Cardiac septum (tissue), 1 donor: ENCODE data around the gene ARF6. TPM values are rescaled to one million over a fixed set of nuclear protein-coding genes. Genes with fewer than 3 reads are reported as not detected.
"Not testable (repeated sequence)": the region's sequence is repeated elsewhere in the genome, so short reads cannot be mapped to it uniquely, and the experiment has no call there.

Source experiments
- DNase-seq: peaks from one replicate; pipeline ENCODE4 v3.0.0-alpha.2; 2020; ENCODE audit warnings: low spot score
- intact Hi-C: fragments of 100-400 bp; cut with DNase I; formaldehyde crosslinking; loops from one replicate; pipeline ENCODE4 v1.14.0; 2022
- total RNA-seq: library from RNA; stranded (reverse); fragmentation: NEBNext Ultra II Directional; extraction: Animal tissue kit (Norgen Biotek cat#: 25700); gene quantifications from one replicate; pipeline ENCODE4 v1.2.1, GENCODE V29; 2021
- donor health status: DM: no; HTN: no; CAD: no.

Gene ARF6
- total RNA-seq, 1 donor from 2014 or later = 33.2 TPM

DNA sequence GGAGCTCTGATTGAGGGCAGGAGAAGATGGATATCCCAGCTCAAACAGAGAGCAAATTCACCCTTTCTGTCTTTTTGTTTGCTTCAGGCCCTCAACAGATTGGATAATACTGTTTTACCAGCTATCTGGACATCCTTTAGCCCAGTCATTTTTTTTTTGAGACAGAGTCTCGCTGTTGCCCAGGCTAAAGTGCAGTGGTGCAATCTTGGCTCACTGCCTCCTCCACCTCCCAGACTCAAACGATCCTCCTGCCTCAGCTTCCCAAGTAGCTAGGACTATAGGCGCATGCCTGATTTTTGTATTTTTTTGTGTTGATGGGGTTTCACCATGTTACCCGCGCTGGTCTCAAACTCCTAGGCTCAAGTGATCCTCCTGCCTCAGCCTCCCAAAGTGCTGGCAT lies 40.8 kb downstream of the ARF6 start:
- DNase-seq = no peak
- intact Hi-C loops = no loop called here

DNA sequence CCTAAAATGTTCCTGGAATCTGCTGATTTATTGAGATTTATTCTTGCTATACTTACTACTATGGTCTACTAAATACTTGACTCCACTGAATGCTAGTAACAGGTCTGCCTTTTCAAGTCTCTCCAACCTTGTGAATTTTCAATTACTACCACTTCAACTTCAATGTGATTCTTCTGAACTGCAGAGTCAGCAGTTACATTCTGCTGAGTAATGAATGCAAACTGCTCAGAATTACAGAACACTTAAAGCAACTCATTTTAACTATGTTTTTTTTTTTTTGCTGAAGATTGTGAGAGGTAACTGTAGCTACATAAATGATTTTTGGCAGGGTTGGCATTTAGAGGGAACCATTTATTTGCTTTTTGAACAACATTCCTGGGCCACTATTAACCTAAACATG lies 41.8 kb downstream of the ARF6 start:
- intact Hi-C loops = no loop called here
- DNase-seq = no peak

DNA sequence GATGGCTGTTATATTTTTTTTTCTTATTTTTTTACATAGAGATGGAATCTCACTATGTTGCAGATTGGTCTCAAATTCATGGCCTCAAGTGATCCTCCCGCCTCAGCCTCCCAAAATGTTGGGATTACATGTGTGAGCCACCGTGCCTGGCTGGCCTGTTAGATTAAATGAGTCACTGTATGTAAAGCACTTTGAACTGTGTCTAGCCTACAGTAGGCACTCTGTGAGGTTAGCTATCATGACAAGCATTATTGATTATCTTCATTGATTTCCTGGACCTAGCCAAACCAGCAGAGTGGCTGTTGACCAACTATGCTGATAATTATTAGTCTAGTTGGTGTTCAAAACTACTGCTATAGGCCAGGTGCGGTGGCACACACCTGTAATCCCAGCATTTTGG lies 42.6 kb downstream of the ARF6 start:
- intact Hi-C loops = no loop called here
- no peak for DNase-seq

DNA sequence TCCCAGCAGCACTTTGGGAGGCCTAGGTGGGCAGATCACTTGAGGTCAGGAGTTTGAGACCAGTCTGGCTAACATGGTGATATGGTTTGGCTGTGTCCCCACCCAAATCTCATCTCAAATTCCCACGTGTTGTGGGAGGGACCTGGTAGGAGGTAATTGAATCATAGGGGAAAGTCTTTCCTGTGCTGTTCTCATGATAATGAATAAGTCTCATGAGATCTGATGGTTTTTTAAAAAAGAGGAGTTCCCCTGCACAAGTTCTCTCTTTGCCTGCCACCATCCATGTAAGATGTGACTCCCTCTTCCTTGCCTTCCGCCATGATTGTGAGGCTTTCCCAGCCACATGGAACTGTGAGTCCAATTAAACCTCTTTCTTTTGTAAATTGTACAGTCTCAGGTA lies 43.4 kb downstream of the ARF6 start:
- intact Hi-C loops, DNase-seq: not testable (repeated sequence)

DNA sequence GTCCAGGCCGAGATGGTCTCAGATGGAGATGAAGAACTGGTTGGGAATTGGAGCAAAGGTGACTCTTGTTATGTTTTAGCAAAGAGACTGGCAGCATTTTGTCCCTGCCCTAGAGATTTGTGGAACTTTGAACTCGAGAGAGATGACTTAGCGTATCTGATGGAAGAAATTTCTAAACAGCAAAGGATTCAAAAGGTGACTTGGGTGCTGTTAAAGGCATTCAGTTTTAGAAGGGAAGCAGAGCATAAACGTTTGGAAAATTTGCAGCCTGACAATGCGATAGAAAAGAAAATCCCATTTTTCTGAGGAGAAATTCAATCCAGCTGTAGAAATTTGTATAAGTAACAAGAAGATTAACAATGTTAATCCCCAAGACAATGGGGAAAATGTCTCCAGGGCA lies 44.0 kb downstream of the ARF6 start:
- DNase-seq, intact Hi-C loops: not testable (repeated sequence)

DNA sequence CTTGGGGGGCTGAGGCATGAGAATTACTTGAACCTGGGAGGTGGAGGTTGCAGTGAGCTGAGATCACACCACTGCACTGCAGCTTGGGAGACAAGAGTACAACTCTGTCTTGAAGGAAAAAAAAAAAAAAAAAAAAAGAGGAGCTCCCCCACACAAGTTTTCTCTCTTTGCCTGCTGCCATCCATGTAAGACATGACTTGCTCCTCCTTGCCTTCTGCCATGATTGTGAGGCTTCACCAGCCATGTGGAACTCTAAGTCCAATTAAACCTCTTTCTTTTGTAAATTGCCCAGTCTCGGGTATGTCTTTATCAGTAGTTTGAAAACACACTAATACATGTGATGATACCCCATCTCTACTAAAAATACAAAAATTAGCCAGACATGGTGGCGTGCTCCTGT lies 46.3 kb downstream of the ARF6 start:
- intact Hi-C loops, DNase-seq: not testable (repeated sequence)

DNA sequence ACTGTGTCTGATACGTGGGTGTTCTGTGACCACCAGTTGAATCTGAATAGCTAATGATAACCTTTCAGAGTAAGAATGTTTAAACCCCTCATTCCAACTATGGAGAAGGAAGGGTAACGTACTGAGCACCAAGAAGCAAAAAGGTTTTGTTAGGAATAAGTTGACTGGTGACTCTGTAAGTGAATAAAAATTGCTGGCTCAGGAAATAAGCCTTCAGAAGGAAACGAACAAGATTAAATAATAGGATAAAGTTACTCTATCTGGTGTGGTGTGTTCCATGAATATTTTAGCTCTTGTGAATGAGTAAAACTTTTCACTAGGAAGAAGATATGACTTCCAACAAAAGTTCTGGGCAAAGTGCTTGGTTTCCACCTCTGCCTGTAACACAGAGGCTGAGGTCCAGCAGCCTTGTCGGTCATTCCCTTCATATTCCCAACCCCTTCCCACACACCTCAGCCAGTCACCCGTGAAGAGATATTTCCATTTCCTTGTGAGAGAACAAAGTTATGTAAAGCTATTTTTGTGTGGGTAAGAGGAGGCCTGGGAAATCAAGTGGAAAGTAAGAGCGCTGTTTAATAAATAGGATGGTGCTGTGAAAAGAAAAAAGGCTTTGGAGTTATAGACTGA lies 47.1 kb downstream of the ARF6 start:
- DNase-seq = no peak
- intact Hi-C loops = no loop called here

DNA sequence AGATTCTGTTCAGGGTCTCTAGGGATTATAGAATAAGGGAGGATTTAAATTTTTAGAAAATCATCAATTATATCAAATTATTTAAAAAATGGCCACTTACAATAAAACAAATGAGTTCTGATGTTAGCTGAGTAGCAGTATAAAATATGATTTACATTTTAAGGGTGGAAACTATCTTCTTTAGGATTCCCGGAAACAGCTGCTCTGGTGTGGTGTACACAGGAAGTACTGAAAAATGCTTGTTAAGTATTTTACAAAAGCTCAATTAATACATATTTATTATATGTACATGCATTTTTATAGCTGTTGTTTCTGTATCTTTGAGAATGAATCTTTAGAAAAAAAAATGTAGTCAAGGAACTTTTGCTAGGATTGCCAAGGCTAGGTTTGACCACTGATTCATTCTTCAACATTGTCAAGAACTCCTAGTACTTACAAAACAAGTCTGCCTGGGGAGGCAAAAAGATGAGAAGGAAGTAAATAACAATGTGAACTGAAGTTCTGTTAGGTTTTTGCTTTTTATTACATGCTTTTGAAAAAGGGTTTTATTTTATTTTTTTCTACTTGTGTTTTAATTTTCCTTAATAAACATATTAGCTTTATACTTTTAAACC lies 48.0 kb downstream of the ARF6 start:
- intact Hi-C loops = no loop called here

DNA sequence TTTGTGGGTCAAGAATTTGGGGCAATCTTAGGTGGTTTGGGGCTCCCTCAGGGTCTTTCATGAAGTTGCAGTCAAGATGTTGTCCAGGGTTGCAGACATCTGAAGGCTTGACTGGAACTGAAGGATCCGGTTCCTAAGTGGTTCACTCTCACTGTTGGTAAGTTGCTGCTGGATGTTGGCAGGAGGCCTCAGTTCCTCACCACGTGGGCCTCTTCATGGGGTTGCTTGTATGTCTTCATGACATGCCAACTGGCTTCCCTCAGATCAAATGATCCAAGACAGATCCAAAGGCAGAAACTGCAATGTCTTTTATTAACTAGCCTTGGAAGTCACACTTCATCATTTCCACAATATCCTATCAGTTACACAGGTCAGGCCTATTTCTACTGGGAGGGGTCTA lies 49.2 kb downstream of the ARF6 start:
- DNase-seq = no peak
- intact Hi-C loops = no loop called here

More for the DNA sequence above, 48.0 kb downstream of the ARF6 start:
- no peak for DNase-seq

DNA sequence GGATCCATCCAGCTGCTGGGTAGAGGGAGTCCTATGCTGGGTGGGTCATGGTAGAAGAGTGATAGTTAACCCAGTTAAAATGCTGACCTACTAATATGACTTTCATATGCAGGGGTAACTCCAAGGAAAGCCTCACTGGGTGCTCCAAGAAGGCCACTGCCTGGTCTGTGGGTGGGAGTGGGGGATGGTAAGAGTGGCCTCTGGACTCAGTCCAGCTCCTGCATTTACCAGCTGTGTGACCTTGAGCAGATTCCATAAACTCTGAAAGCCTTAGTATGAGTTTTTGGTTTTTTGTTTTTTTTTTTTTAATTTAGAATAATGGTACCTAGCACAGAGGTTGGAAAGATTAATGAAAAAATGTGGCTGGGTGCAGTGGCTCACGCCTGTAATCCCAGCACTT lies 51.6 kb downstream of the ARF6 start:
- intact Hi-C loops = no loop called here
- DNase-seq = no peak

DNA sequence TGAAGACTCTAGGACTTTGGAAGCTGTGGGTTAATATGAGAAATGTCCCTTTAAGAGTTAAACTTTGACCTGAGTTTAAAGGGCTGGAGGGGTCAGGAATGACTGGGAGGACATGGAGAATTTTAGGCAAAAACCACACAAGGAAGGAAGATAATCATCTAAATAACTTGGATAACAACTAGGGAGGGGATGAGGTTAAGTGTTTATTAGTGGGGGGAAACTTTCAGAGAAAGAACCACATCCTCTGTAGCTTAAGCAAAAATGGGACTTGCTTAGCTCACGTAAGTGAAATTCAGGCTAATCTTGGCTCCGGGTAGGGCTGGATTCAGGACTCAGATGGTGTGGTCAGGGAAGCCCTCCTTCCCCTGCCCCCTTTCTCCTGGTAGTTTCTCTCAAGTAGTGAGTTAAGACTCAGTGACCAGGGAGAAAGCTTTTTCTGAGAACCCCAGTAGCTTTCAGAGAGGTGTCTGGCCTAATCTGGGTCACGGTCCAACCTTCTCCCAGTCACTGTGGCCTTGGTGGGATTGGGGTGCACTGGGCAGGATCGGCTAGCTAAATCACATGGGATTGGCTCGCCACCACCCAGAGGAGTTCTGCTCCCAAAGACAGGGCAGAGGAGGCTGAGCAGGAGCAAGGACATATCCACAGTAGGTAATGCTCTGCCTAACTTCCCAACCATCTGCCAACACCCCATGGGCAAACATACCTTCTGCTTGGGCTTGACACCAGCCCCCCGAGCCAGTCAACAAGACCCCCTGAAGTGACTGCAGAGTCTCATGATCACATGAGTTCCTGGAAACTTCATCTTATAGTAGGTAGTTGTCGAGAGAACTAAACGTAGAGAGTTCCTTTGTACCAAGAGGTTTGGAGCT lies 52.8 kb downstream of the ARF6 start:
- intact Hi-C loops = no loop called here
- no peak for DNase-seq

Other genes with a start within 250 kb of the ARF6 start
- 0.78 TPM for gene POLE2, start 204.9 kb upstream of the ARF6 start, total RNA-seq
- 6.6 TPM for gene KLHDC1, start 200.0 kb upstream of the ARF6 start, total RNA-seq
- gene KLHDC2, start 124.9 kb upstream of the ARF6 start, total RNA-seq = 77.2 TPM
- 54.0 TPM for gene NEMF, start 40.3 kb upstream of the ARF6 start, total RNA-seq
- 3.0 TPM for gene VCPKMT, start 223.5 kb downstream of the ARF6 start, total RNA-seq